ENCODE measurements around the gene OR8D2.
"Not testable (repeated sequence)": the region's sequence is repeated elsewhere in the genome, so short reads cannot be mapped to it uniquely, and the experiment has no call there.

Gene OR8D2

GRCh38 chr11:124285610-124286344 lies 34.2 kb downstream of the OR8D2 start:
- no peak for DNase-seq

DNA sequence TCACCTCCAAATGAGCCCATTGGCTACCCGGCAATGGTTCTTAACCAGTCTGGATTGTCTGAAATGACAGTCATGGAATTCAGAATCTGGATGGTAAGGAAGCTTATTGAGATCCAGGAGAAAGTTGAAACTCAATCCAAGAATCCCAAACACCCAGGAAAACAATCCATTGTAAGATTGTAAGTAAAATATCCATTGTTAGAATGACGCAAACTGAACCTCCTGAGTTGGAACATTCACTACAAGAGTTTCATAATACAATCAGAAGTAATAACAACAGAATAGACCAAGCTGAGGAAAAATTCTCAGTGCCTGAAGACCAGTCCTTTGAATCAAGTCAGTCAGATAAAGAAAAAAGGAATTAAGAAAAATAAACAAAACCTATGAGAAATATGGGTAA lies 41.7 kb downstream of the OR8D2 start:
- no peak for DNase-seq

DNA sequence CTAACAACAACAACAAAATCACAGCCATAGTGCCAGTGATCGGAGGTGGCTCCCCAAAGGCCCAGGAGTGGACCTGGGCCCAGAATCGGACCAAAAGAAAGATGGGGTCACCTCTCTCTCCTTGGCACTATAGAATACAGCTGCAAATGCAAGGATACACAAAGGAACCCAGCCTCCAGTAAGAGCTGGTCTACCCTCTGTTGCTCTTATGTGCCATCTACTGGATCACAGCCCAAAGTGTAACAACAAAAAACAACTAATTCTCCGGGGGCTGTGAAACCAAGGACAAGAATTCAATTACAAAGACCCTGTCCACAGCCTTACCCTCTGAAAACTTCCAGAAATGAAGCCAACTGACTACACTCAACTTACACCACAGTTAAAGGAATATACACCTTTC lies 42.2 kb downstream of the OR8D2 start:
- no peak for DNase-seq

- DNase-seq = no peak
These were observed 42.8 kb downstream of the OR8D2 start for GRCh38 chr11:124277207-124277606.

DNA sequence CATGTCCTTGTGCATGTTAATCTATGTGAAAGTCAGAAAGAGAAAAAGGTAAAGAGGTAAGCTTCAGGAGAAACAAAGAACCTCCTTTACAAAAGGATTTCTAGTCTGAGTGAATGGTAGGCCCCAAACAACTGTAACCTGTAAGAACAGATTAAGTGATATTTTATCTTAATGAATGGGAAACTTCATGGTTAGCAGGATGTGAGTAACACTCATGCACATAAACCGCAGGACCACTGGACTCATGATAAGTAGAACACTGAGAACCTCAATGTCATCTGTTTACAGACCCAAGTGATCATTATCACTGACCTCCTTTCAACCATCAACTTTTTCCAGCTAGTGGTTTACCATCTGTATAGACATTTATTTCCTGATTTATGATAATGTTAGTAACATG lies 43.9 kb downstream of the OR8D2 start:
- no peak for DNase-seq

DNA sequence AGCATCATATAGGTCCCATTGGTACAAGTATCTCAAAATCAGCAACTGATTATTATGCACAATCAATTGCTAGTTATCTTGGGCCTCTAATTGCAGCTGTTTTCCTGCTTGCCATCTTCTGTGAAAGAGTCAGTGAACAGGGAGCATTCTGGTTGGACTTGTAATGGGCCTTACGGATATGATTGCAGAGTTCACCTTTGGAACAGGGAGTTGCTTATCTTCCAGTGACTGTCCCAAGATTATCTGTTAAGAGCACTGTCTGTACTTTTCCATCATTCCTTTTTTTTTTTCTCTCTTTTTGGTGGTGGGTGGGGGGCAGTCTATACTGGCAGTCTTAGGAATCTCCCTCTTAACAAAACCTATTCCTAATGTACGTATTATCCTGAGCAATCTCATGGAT lies 46.0 kb downstream of the OR8D2 start:
- DNase-seq = no peak

DNA sequence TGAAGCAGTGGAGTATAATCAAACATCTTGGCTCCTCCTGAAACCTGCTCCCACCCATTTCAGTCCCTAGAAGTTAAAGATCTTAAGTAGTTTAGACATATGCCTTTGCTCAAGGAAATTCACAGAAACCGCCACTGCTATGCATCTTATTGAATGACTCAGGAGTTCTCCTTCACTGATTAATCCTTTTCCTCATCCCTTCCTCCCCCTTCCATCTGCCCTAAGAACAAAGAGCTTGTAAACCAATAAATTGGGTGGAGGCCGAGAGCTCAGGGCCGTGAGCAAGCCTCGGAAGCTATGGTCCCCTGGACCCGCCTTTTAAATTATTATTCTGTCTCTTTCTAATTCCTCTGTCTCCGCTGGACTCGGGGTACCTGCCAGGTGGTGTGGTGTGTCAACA lies 49.1 kb downstream of the OR8D2 start:
- DNase-seq = not testable (repeated sequence)

All from right kidney (tissue), 1 donor.